HG03039 (cell line): Measurements from ENCODE around the gene RFTN1.

Source experiments
- ATAC-seq: cut with Tn5 transposase; IDR thresholded peaks from one replicate; pipeline ENCODE4 v1.9.1; 2021; ENCODE audit warnings: mild to moderate bottlenecking, moderate library complexity; ENCODE audit not compliant: unreplicated experiment

Gene RFTN1

DNA sequence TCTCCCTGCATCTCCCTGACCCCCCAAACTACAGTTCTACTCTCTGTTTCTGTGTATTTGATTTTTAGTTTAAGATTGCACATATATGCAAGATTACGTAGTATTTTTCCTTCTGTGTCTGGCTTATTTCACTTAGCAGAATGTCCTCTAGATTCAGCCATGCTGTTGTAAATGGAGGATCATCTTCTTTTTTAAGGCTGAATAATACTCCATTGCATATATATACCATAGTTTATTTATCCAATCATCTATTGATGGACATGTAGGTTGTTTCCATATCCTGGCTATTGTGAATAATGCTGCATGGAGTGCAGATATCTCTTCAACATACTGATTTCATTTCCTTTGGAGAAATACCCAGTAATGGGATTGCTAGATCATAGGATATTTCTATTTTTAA lies 70.8 kb downstream of the RFTN1 start:
- no peak for ATAC-seq

DNA sequence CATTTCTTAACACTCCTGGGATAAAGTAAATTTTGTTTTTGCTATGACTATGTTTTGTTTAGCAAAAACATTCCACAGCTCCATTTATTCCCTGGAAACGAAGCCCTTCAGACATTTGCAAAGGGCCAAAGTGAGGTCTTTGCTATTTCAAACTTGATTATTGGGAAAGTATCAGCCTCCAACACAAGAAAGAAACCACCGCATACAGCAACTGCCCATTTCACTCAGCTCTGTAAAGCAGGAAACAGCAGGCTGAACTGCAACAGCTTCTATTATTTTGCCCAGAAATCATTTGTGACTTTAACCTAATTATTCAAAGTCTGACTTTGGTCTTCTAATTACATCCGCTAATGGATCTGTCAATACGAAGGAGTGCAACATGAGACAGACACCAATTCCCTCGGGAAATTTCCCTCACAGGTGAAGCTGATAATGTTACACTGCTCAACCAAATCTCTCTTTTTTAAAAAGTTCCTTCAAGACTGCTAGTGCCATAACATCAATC lies 72.1 kb downstream of the RFTN1 start:
- no peak for ATAC-seq

DNA sequence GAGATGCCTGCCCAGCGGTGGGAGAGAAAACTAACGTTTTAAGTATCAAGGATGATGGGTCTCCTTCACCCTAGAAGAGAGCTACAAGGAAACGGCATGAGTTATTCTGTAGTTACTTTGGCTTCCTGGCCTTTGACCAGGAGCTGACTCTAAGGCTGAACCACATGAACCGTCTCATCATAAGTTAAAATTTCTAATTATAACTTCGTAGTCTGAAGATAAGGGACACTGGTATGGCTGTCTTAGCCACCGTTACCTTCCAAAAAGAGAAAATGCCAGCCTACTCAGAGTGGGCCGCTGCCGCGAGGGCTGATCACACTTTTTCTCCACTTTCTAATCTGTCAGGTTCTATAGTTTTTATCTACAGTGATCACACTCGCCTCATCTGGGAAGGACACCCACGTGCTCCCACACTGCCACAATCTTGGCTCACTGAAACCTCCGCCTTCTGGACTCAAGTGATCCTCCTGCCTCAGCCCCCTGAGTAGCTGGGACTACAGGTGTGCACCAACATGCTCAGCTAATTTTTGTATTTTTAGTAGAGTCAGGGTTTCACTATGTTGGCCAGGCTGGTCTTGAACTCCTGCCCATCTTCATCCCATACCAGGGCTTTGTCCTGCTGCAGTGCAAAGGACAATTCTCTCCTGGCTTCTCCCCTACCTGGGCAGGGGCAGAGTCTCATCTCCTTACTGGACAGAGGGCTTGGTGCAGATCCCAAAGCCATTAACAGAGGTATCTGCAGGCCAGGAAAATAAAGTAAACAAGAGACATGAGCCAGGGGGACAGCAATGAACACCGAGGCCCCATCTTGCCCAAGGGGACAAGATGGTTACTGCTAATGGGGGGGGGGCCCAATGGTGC lies 73.4 kb downstream of the RFTN1 start:
- no peak for ATAC-seq

DNA sequence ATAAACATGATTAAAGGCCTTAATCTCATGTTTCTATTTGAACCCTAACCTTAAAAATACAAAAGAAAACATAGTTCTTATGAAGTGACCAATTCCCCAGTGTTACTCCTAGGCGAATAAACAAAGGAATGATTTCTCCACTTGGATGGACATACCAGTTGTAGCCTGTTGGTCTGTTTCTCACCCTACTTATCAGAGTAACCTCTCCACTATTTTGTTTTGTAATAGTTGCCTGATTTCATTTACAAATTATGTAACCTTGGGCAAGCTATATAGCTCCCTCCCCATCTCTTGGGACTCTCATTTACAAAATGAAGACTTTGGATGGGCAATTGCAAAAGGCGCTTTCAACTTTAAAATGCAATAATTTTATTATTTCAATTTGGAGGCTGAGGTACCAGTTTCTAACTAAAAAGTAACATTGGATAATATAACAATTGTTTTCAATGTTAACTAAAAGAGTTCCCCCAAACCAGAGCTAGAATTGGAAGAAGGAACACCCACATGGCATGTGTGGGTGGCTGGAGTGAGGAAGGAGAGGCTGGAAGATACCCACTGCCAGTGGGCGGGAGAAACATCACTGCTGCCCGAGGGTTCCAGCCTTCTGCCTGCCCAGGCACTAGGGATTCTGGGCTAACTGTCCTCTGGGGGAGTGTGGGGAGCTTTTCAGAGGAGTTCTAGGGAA lies 74.2 kb downstream of the RFTN1 start:
- no peak for ATAC-seq

DNA sequence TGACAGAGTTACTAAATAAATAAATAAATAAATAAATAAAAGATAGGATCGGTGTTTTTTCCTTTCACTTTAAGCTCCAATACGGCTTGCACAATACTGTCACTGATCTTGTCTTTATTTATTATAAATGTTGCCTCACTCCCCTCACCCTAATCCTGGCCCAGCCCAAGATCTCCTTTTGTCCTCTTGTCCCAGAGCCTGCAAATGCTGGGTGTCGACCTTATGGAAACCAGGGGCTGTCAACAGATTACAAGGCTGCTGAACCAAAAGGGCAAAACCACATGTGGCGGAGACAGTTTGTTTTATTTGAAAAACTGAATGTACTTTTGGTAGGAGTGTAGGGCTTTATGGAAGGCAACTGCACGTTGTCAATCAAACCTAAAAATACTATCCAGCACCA lies 75.9 kb downstream of the RFTN1 start:
- no peak for ATAC-seq

DNA sequence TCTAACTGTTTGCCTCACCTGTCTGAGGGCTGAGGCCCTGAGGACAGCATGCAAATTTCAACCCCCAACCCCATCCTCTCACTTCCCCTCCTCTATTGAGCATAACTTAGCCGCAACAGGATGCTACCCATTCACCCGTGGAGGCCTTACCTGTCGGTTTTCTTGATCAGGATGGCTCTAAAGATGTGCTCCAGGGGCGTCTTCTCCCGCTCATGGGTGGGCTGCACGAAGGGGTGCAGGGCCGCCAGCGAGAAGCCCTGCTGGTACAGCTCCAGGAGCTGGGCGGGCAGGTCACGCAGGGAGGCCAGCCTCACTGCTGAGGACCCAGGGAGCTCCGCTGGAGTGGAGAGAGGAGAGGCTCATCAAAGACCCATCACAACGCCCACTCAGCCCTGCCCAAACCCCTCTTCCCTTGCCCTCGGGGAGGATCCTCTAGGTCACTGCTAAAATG lies 79.8 kb downstream of the RFTN1 start:
- ATAC-seq = peak; percentile 85

DNA sequence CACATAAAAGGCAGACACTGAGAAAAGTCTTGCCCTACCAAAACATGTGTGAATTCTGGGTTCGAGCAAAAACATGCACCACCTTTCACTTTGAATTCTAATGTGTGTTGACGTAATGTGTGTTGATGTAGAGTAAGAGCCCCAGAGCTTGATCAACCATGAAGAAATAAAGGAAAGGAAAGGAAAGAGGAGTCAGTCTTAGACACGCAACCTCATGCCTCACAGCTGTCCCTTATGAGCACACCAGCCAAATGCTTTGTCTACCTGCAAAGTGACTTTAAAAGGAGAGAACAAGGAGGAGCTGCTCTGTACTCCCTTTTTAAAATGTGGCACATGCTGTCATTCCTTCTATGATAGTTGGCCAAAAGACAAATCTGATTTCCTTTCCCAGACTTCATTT lies 80.8 kb downstream of the RFTN1 start:
- no peak for ATAC-seq

DNA sequence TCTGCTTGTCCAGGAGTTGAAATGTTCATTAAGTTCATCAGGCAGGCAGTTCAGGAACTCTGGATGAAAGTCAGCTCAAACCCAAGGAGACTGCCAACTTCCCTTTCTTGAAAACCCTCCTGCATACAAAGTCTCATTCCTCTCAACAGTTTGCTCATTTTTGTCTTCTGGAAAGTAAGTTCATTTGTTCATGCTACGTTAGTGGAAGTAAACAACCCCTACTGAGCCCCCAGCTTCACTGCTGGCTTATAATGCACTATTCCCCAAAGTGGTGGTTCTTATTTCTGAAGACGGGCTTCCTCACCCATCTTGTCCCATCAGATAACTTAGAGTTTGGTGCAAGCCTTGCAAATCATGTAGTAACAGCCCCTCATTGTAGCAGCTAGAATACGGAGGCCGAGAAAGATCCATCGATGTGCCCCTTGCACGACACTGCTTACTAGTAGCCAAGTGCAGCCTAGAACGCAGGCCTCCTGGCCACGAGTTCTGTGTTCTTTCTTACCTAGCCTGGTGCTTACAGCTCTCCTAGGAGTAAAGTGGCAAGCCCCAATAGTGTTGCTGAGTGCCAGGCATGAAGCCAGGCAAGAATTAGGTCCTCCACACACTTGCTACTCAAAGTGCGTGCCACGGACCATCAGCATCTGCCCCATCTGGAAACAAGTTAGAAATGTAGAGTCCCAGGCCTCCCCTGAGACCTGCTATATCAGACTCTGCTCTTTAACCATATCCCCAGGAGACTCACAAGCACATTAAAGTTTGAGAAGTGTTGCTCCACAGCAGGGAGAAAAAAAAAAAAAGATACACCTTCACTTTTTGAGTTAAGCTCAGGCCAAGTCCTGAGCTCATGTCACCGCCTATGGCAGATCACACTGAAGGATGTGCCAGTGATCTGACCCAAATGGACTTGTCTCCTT lies 82.5 kb downstream of the RFTN1 start:
- peak; percentile 32 for ATAC-seq

DNA sequence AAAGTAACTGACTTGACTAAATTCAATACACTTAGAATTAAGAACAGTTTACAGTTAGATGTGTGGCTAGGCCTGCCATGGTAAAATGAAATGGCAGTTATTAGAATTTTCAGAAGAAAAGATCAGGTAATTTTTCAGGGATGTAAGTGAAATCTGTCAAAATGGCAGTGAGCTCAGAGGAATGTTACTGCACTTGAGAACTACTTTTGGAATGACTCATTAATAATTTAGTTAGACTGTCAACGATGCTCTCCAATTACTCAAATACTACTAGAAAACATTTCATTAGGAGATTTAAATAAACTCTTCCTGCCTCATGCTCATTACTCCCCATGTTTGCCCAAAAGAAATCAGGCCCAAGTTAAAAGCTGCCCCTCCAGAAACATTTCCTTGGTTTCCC lies 84.4 kb downstream of the RFTN1 start:
- no peak for ATAC-seq

DNA sequence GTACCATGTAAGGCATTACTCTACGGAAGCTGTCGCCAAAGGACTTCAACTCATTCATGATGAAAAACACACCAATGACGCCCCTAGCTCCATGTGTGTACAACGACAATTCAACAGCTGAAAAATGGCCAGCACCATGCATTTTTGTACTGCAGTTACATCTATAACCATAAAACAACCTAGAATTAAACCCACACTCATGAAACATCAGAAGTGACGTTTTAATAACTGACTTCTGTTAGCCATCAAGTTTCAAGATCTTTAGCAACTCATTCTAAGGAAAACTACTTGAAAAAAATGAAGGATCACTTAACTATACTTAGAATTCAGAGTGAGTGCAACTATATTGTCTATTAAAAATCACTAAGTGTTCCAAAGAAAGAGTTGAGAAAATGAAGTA lies 84.9 kb downstream of the RFTN1 start:
- ATAC-seq = no peak

DNA sequence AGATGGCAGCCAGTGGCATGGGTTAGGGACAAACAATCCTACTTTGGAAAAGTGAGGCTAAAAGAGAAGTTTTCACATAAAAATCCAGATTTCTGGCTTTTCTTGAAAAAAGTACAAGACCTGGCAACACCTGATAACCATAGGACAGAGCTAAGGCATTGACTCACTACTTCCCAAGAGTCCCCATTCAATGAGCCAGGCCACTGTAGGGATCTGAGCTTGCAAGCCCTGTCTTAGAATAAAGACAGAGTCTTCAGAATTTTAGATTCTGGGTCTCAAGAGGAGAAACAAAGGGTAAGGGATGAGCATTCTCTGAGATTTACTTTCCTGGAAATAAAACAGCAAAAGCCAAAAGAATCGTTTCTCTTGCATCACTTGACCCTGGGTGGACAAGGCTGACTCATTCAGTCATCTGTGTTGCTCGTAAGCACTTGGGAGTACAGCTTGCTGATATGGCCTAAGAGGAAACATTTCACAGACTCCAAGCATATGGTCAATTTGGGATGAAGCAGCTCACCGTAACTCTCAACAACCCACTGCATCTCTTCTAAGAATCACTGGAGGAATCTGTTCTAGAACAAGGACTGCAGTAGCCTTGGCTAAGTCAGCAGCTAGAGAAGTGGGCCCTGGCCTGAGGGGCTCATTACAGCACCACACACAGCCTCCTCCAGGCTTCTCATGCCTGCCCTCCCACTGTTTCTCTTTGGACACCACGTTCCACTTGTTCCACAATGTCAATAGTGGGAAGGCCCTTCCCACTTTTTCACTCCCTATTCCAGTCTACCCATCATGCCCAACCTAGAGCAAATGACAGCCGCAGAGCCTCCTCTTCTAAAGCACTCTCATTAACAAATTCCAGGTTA lies 86.2 kb downstream of the RFTN1 start:
- ATAC-seq = no peak

DNA sequence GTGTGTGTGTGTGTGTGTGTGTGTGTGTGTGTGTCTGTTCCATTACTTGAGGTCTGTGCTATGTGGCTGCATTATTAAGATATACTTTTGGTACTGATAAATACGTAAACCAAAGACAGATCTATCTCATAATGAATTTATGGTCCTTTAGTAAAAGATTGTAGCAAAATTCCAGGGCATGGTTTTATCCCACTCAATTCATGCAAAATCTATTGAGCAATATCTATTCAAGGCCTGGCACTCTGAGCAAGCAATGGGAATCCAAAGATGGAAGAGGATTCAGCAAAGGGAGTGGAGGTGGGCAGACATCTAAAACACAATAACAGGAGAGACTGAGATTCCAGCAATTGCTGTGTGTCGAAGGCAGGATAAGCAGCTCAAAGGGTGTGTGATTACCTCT lies 86.8 kb downstream of the RFTN1 start:
- ATAC-seq = no peak

DNA sequence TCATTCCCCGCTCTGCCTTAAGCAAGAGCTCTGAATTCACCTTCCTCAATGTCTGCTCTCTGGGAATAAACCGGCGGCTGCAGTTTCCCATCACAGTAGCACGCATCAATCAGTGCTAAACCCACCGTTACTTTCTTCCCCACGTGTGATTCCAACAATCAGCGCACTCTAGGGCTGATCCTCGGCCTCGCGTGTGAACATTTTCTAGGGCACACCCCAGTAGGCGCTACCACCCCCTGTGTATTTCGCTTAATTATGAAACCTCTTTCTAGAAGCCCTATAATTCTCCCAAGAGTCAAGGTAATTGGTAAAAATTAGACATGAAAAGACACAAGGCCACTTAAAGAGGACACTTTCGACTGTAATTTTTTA lies 87.5 kb downstream of the RFTN1 start:
- ATAC-seq = no peak

DNA sequence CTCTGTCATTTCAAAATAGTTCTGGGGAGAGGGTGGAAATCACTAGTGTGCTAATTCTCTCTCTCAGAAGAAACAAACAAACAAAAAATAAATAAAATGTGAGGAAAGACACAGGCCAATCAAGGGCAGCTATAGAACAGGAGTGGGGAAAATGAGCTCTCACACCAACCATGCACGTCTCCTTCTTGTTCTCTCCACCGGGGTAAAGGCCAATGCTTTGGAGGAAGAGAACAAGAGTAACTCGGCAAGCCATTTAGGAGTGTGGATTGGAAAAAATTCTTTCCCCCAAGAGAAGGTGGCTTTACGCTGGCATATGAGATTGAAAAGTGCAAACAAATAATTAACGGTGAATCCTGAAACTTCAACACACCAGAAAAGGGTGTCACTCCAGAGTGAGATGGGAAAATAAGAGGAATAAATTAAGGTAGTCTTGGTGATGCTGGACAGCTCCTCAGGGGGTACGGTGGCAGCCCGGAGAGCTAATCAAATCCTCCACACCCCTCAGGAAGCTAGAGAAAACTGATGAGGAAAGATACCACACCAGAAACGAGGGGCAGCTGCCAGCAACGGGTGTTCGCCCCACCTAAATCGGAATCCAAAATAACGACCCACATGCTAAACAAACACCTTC lies 88.0 kb downstream of the RFTN1 start:
- no peak for ATAC-seq

DNA sequence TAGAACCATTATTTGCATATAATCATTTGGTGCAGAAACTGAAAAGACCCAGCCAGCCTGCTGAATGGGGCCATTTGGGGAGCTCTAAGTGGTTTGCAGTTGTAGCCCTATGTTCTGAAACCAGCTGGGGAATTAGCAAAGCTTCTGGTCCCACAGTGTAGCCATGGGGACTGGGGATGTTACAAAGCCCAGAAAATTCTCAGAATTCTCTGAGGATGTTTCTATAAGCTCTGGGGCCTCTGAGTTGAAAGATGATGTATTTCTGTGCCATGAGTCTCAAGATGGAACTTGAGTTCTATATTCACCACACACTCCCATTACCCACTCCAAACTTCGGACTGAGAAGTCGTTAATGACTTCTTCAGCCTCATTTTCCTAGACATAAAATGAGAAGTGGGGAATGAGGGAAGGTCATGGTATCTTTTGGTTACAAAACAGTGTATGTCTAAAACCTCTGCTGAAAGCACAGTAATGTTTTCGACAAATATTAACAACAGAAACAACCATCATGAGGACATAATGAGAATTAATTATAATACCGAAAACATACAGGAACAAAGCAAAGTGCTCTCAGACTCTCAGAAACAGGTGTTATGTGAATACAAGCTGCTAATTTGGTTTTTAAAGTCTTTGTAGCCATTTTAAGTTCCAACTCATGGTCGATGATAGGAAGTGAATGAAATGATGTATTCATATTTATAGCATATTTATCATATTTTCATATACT lies 89.4 kb downstream of the RFTN1 start:
- peak; percentile 65 for ATAC-seq

DNA sequence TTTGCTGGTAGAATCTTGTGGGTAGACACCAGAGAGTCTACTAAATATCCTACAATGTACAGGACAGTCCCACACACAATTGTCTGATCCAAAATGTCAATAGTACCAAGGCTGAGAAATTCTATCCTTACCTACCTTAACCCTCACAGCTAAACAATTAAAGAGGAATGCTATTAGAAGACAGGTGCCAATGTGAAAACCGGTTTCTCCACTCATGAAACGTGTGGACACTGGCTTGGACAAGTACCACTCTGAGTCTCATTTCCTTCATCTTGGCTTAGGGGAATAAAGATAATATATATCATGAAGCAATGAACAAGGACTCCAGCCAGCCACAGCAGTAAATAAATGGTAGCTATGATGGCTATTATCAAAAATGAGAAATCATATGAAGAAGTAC lies 90.2 kb downstream of the RFTN1 start:
- ATAC-seq = no peak

DNA sequence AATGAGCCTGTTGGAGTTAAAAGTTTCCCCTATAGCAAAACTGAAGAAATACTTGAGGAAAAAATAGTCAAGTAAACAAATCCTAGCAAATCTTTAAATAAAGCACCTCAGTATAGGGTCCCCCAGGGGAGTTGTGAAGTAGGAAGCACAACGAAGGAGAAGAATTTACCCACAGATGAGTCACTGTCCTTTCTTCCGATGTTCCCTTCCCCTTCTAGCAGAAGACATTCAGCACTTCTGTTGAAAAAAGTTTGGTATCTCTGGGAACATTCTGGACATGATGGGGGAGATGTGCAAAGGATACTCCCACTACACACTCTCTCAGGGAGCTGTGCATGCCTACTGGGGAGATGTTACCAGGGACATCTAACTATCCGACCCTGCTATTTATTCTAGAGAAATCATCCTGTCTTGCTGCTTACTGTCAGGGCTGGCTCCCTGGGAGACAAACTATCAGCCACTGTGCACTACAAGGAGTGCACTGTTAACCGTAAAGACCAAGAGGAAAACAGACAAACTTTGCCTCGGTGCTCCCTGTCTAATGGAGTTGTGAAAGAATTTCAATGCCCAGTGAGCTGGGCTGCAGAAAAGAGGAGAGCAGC lies 93.8 kb downstream of the RFTN1 start:
- ATAC-seq = no peak

DNA sequence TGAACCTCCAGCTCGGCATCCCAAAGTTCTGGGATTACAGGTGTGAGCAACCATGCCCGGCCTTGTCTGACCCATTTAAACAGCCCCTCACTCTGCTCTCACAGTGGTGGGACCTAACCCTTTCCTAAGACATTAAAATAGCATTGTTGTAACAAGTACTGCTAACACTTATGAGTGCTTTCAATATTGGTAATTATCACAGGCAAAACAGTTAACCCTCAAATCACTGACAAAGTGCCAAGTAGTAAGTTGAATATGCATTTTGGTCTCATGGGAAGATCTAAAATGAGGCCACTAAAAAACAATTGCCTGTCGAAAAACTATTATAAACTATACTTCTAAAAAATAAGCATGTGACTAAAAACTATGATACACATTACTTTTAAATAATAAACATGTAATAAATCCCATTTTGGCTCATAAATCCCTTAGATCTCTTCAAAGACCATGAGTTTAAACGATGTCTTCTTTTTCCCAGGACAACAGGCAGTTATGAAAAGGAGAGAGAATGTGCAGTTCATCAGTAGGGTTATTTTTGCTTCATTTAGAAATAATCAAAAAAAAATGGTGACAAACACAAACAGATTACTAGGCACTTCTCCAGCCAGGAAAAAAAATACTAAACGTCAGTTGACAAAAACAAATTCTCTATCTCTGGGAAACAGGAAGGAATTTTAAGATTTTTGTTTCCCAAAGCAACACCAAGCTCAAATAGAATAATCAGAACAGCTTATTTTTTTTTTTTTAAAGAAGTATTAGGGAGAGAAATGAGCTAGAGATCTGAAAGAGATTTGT lies 95.4 kb downstream of the RFTN1 start:
- no peak for ATAC-seq
